HL-60 (cell line): Measurements from ENCODE around the gene HMG20A.

ENCODE experiments used
- DNase-seq, 2 experiments: peaks; one replicate each; pipeline ENCODE4 v3.0.0-alpha.2; 2010 to 2020; ENCODE audit warnings: low read depth in 1 of 2, low spot score in 1 of 2
- H3K27ac ChIP-seq: fragments of 250-450 bp; sonication (Bioruptor Pico); replicated peaks from 2 replicates; pipeline ENCODE4 v1.5.1; 2020; ENCODE audit warnings: mild to moderate bottlenecking, moderate library complexity
- H3K27me3 ChIP-seq: fragments of 250-450 bp; sonication (Bioruptor Pico); 2 replicates; pipeline ENCODE4 v1.5.1; 2021; ENCODE audit warnings: mild to moderate bottlenecking, moderate library complexity; ENCODE audit not compliant: insufficient read depth, poor library complexity, severe bottlenecking
- H3K4me3 ChIP-seq: replicated peaks from 2 replicates; pipeline ENCODE4 v1.5.1; 2011; ENCODE audit warnings: mild to moderate bottlenecking, control low read depth, low read length; ENCODE audit not compliant: insufficient read depth
- CTCF ChIP-seq: IDR thresholded peaks from one replicate; pipeline ENCODE4 v1.5.1; 2011; ENCODE audit warnings: low read length, control low read depth, inconsistent platforms; ENCODE audit not compliant: insufficient read depth
- GABPA ChIP-seq: IDR thresholded peaks from 2 replicates; pipeline ENCODE4 v1.6.1; 2012; ENCODE audit warnings: low read depth
- POLR2AphosphoS5 ChIP-seq: IDR thresholded peaks from 2 replicates; pipeline ENCODE4 v1.6.1; 2012; ENCODE audit warnings: low read depth
- REST ChIP-seq: IDR thresholded peaks from 2 replicates; pipeline ENCODE4 v1.6.1; 2012; ENCODE audit warnings: low read depth; ENCODE audit not compliant: insufficient replicate concordance
- SPI1 ChIP-seq: IDR thresholded peaks from 2 replicates; pipeline ENCODE4 v1.6.1; 2012; ENCODE audit warnings: low read depth, mild to moderate bottlenecking, borderline replicate concordance

The HMG20A gene

GRCh38 chr15:77418966-77419835 is 1.5 kb upstream of the HMG20A start:
- TF ChIP-seq POLR2AphosphoS5 (no peak), GABPA (no peak), REST (no peak), CTCF (no peak), SPI1 (no peak)
- peak in 1 of 2 experiments; percentile 3 for DNase-seq
- H3K27ac ChIP-seq = peak overlapping the region; percentile 41
- H3K27me3 ChIP-seq = no peaks in the 10 kb centered on the region
- H3K4me3 ChIP-seq = peak overlapping the region; percentile 94

GRCh38 chr15:77419836-77420609 is 665 bp upstream of the HMG20A start, which contains the start of gene PEAK1:
Gene PEAK1 (minus strand): TSS chr15:77420104. CDS start chr15:77181926, 238,178 bp downstream.
- H3K27me3 ChIP-seq = no peaks in the 10 kb centered on the region
- no peak for TF ChIP-seq GABPA
- no peak for TF ChIP-seq CTCF
- TF ChIP-seq POLR2AphosphoS5 = no peak
- TF ChIP-seq SPI1 = no peak
- TF ChIP-seq REST = no peak
- peak within 1 kb of the TSS; percentile 95 for H3K27ac ChIP-seq
- peak within 1 kb of the TSS; percentile 94 for H3K4me3 ChIP-seq
- DNase-seq = peak; percentile 91 to 99

- TF ChIP-seq CTCF = no peak
- no peak for TF ChIP-seq POLR2AphosphoS5
- TF ChIP-seq SPI1 = no peak
- TF ChIP-seq GABPA = no peak
- TF ChIP-seq REST = no peak
- H3K27me3 ChIP-seq = no peaks in the 10 kb centered on the region
- DNase-seq = peak in 1 of 2 experiments; percentile 20
- H3K27ac ChIP-seq = peak overlapping the region; percentile 95
- peak overlapping the region; percentile 94 for H3K4me3 ChIP-seq
Observed at GRCh38 chr15:77421370-77421700, 647 bp downstream of the HMG20A start.
